Osteoblast (primary cell): Measurements from ENCODE around the gene PTX4. TPM values are rescaled to one million over a fixed set of nuclear protein-coding genes. Genes with fewer than 3 reads are reported as not detected.

Source experiments
- DNase-seq: peaks from one replicate; pipeline ENCODE4 v3.0.0; 2011; ENCODE audit warnings: low spot score, mixed read lengths; ENCODE audit not compliant: insufficient read length; ENCODE audit errors: missing footprints
- H2AFZ ChIP-seq: 2 replicates; pipeline ENCODE4 v1.6.0; 2011; ENCODE audit warnings: mild to moderate bottlenecking, low read length
- H3K27ac ChIP-seq: 2 replicates; pipeline ENCODE4 v1.5.1; 2011; ENCODE audit warnings: mild to moderate bottlenecking, low read depth, low read length, moderate library complexity
- H3K27me3 ChIP-seq: 2 replicates; pipeline ENCODE4 v1.6.0; 2012; ENCODE audit warnings: mild to moderate bottlenecking, control low read depth, inconsistent platforms, low read length, moderate library complexity; ENCODE audit not compliant: insufficient read depth
- H3K36me3 ChIP-seq: 2 replicates; pipeline ENCODE4 v1.5.1; 2011; ENCODE audit warnings: mild to moderate bottlenecking, low read length, control low read depth, moderate library complexity; ENCODE audit not compliant: insufficient read depth
- H3K4me1 ChIP-seq: 2 replicates; pipeline ENCODE4 v1.5.1; 2011; ENCODE audit warnings: mild to moderate bottlenecking, low read length, control low read depth, moderate library complexity; ENCODE audit not compliant: insufficient read depth
- H3K4me2 ChIP-seq: 2 replicates; pipeline ENCODE4 v1.6.0; 2011; ENCODE audit warnings: mild to moderate bottlenecking, low read length; ENCODE audit not compliant: insufficient read depth
- H3K4me3 ChIP-seq: fragments of 200-600 bp; sonication (generic); 3 replicates; pipeline ENCODE4 v1.5.1; 2012; ENCODE audit warnings: mild to moderate bottlenecking, low read length, inconsistent platforms; ENCODE audit not compliant: insufficient read depth
- H3K79me2 ChIP-seq: 2 replicates; pipeline ENCODE4 v1.6.0; 2012; ENCODE audit warnings: mild to moderate bottlenecking, low read length, control low read depth, inconsistent platforms; ENCODE audit not compliant: insufficient read depth
- H3K9me3 ChIP-seq: 2 replicates; pipeline ENCODE4 v1.5.1; 2011; ENCODE audit warnings: low read depth, low read length, control low read depth
- H4K20me1 ChIP-seq: 2 replicates; pipeline ENCODE4 v1.6.0; 2012; ENCODE audit warnings: mild to moderate bottlenecking, low read length, control low read depth; ENCODE audit not compliant: insufficient read depth
- total RNA-seq: library from RNA; depleted of rRNA; stranded (reverse); fragments of >200 nt; gene quantifications from 2 replicates; pipeline ENCODE4 v1.2.3, GENCODE V29; 2012
- TF ChIP-seq, protein P1 (sequence below): IDR thresholded peaks from 2 replicates; pipeline ENCODE4 v1.5.1; 2011; ENCODE audit warnings: mild to moderate bottlenecking, low read depth, low read length, moderate library complexity; ENCODE audit errors: extremely low read depth

The PTX4 gene
- total RNA-seq, 1 donor = not detected

- Histone ChIP-seq H3K79me2 (peaks cover 32% of the 10 kb centered on the region), H3K4me2 (no peak overlapping the region), H3K4me3 (no peak overlapping the region), H3K36me3 (peaks cover 5% of the 10 kb centered on the region), H3K9me3 (no peaks in the 10 kb centered on the region), H4K20me1 (peaks cover 2% of the 10 kb centered on the region), H3K27me3 (no peaks in the 10 kb centered on the region), H3K27ac (no peak overlapping the region), H2AFZ (no peak overlapping the region), H3K4me1 (no peaks in the 10 kb centered on the region)
- TF ChIP-seq, protein P1, sequence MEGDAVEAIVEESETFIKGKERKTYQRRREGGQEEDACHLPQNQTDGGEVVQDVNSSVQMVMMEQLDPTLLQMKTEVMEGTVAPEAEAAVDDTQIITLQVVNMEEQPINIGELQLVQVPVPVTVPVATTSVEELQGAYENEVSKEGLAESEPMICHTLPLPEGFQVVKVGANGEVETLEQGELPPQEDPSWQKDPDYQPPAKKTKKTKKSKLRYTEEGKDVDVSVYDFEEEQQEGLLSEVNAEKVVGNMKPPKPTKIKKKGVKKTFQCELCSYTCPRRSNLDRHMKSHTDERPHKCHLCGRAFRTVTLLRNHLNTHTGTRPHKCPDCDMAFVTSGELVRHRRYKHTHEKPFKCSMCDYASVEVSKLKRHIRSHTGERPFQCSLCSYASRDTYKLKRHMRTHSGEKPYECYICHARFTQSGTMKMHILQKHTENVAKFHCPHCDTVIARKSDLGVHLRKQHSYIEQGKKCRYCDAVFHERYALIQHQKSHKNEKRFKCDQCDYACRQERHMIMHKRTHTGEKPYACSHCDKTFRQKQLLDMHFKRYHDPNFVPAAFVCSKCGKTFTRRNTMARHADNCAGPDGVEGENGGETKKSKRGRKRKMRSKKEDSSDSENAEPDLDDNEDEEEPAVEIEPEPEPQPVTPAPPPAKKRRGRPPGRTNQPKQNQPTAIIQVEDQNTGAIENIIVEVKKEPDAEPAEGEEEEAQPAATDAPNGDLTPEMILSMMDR = no peak
- no peak for DNase-seq
Measured at GRCh38 chr16:1459967-1460366, 28.8 kb downstream of the PTX4 start.

DNA sequence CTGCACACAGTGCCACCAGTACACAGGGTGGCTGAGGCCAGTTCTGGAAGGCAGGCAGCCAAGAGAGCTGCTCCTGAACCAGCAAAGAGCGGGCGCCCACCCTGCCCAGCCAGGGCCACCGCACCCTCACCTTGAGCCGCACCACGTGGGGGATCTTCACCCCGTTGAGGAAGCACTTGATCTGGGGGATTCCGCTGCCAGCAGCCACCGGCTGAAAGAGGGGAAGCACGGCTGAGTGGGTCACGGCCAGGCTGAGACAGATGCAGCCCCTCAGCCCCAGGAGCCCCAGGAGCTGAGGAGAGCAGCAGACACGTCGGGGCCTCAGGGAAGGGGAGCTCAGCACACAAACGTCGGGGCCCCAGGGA lies 29.8 kb downstream of the PTX4 start:
- TF ChIP-seq, protein P1 = no peak
- Histone ChIP-seq H3K27ac (no peak overlapping the region), H3K9me3 (no peaks in the 10 kb centered on the region), H3K4me1 (no peaks in the 10 kb centered on the region), H3K27me3 (no peaks in the 10 kb centered on the region), H3K4me2 (no peak overlapping the region), H2AFZ (no peak overlapping the region), H3K36me3 (peaks cover 9% of the 10 kb centered on the region), H3K79me2 (peaks cover 22% of the 10 kb centered on the region), H4K20me1 (peaks cover 2% of the 10 kb centered on the region), H3K4me3 (no peak overlapping the region)
- no peak for DNase-seq

- H3K4me1 ChIP-seq = no peaks in the 10 kb centered on the region
- H4K20me1 ChIP-seq = peaks cover 2% of the 10 kb centered on the region
- H3K4me3 ChIP-seq = no peak overlapping the region
- peaks cover 9% of the 10 kb centered on the region for H3K36me3 ChIP-seq
- TF ChIP-seq, protein P1 = no peak
- DNase-seq = no peak
- no peaks in the 10 kb centered on the region for H3K27me3 ChIP-seq
- no peak overlapping the region for H3K4me2 ChIP-seq
- H3K27ac ChIP-seq = no peak overlapping the region
- peaks cover 22% of the 10 kb centered on the region for H3K79me2 ChIP-seq
- H3K9me3 ChIP-seq = no peaks in the 10 kb centered on the region
- no peak overlapping the region for H2AFZ ChIP-seq
Measured at GRCh38 chr16:1458336-1458976, 30.3 kb downstream of the PTX4 start.

GRCh38 chr16:1457489-1458245 lies 31.1 kb downstream of the PTX4 start:
- Histone ChIP-seq H3K9me3 (no peaks in the 10 kb centered on the region), H3K4me1 (no peaks in the 10 kb centered on the region), H3K27me3 (no peaks in the 10 kb centered on the region), H2AFZ (no peak overlapping the region), H4K20me1 (peaks cover 2% of the 10 kb centered on the region), H3K36me3 (peaks cover 9% of the 10 kb centered on the region), H3K79me2 (peaks cover 16% of the 10 kb centered on the region), H3K4me3 (no peak overlapping the region), H3K27ac (no peak overlapping the region), H3K4me2 (no peak overlapping the region)
- DNase-seq = no peak
- TF ChIP-seq, protein P1 = no peak
